Type B pancreatic cell (in vitro differentiated cells): ENCODE results near the gene ZNF853. TPM values are rescaled to one million over a fixed set of nuclear protein-coding genes. Genes with fewer than 3 reads are reported as not detected.
A peak's percentile ranks its signal among the peaks of the same experiment; 100 is the strongest.

Experiments
- DNase-seq: peaks from one replicate; pipeline ENCODE4 v3.0.0; 2021; ENCODE audit warnings: mixed read lengths; ENCODE audit not compliant: unreplicated experiment; ENCODE audit errors: extremely low spot score
- H3K27ac Mint-ChIP-seq: 2 replicates; pipeline ENCODE4 v1.8.0; 2021; ENCODE audit warnings: mild to moderate bottlenecking, mixed read lengths
- H3K27me3 Mint-ChIP-seq: 2 replicates; pipeline ENCODE4 v1.8.0; 2021; ENCODE audit warnings: mixed read lengths
- H3K36me3 Mint-ChIP-seq: 2 replicates; pipeline ENCODE4 v1.8.0; 2021; ENCODE audit warnings: mixed read lengths
- H3K4me1 Mint-ChIP-seq: one replicate; pipeline ENCODE4 v1.8.0; 2021; ENCODE audit warnings: mixed read lengths; ENCODE audit not compliant: unreplicated experiment
- H3K4me3 Mint-ChIP-seq: 2 replicates; pipeline ENCODE4 v1.8.0; 2021; ENCODE audit warnings: mild to moderate bottlenecking, mixed read lengths
- H3K9me3 Mint-ChIP-seq: 2 replicates; pipeline ENCODE4 v1.8.0; 2021; ENCODE audit warnings: mixed read lengths
- CTCF ChIP-seq: fragments of 200-600 bp; sonication (generic); conservative IDR thresholded peaks from 2 replicates; pipeline ENCODE4 v1.5.0; 2021; ENCODE audit warnings: antibody characterized with exemption, mild to moderate bottlenecking
- total RNA-seq: library from RNA; stranded (reverse); gene quantifications from 2 replicates; pipeline ENCODE4 v1.2.1, GENCODE V29; 2021; ENCODE audit warnings: low replicate concordance

Gene ZNF853
- total RNA-seq, 1 donor from 2014 or later: 9.2 TPM

GRCh38 chr7:6637544-6638229 lies 22.3 kb downstream of the ZNF853 start:
- H3K27ac Mint-ChIP-seq: peak overlapping the region; percentile 36
- no peaks in the 10 kb centered on the region for H3K27me3 Mint-ChIP-seq
- H3K36me3 Mint-ChIP-seq: peaks cover 14% of the 10 kb centered on the region
- H3K4me3 Mint-ChIP-seq: peak overlapping the region; percentile 90
- H3K4me1 Mint-ChIP-seq: peaks cover 17% of the 10 kb centered on the region
- no peaks in the 10 kb centered on the region for H3K9me3 Mint-ChIP-seq
- TF ChIP-seq CTCF: peak; percentile 56
- DNase-seq: no peak

- H3K4me3 Mint-ChIP-seq: peak overlapping the region; percentile 90
- H3K27ac Mint-ChIP-seq: peak overlapping the region; percentile 36
- H3K27me3 Mint-ChIP-seq: no peaks in the 10 kb centered on the region
- peaks cover 14% of the 10 kb centered on the region for H3K36me3 Mint-ChIP-seq
- peaks cover 17% of the 10 kb centered on the region for H3K4me1 Mint-ChIP-seq
- DNase-seq: no peak
- H3K9me3 Mint-ChIP-seq: no peaks in the 10 kb centered on the region
- no peak for TF ChIP-seq CTCF
Measured at GRCh38 chr7:6639032-6639431, 23.6 kb downstream of the ZNF853 start.

- no peak for TF ChIP-seq CTCF
- no peaks in the 10 kb centered on the region for H3K9me3 Mint-ChIP-seq
- peaks cover 14% of the 10 kb centered on the region for H3K36me3 Mint-ChIP-seq
- no peak overlapping the region for H3K27ac Mint-ChIP-seq
- H3K4me3 Mint-ChIP-seq: peak overlapping the region; percentile 74
- H3K4me1 Mint-ChIP-seq: peaks cover 17% of the 10 kb centered on the region
- H3K27me3 Mint-ChIP-seq: no peaks in the 10 kb centered on the region
- no peak for DNase-seq
Measured at GRCh38 chr7:6639627-6640026, 24.2 kb downstream of the ZNF853 start.

- DNase-seq: no peak
- peak overlapping the region; percentile 58 for H3K27ac Mint-ChIP-seq
- H3K4me1 Mint-ChIP-seq: peaks cover 17% of the 10 kb centered on the region
- H3K27me3 Mint-ChIP-seq: no peaks in the 10 kb centered on the region
- peak overlapping the region; percentile 74 for H3K4me3 Mint-ChIP-seq
- H3K9me3 Mint-ChIP-seq: no peaks in the 10 kb centered on the region
- peaks cover 14% of the 10 kb centered on the region for H3K36me3 Mint-ChIP-seq
- no peak for TF ChIP-seq CTCF
Measured at GRCh38 chr7:6640246-6640721, 24.9 kb downstream of the ZNF853 start.

GRCh38 chr7:6641305-6642035 lies 26.1 kb downstream of the ZNF853 start:
- no peak overlapping the region for H3K4me3 Mint-ChIP-seq
- DNase-seq: no peak
- H3K27ac Mint-ChIP-seq: no peak overlapping the region
- no peaks in the 10 kb centered on the region for H3K27me3 Mint-ChIP-seq
- H3K36me3 Mint-ChIP-seq: peaks cover 14% of the 10 kb centered on the region
- no peak for TF ChIP-seq CTCF
- no peaks in the 10 kb centered on the region for H3K9me3 Mint-ChIP-seq
- peaks cover 17% of the 10 kb centered on the region for H3K4me1 Mint-ChIP-seq
